SH-SY5Y (cell line): ENCODE data around the gene PROM2.

ENCODE experiments used
- GATA2 ChIP-seq: IDR thresholded peaks from 2 replicates; pipeline ENCODE4 v1.6.1; 2011; ENCODE audit warnings: mild to moderate bottlenecking, low read depth, low read length
- GATA3 ChIP-seq: IDR thresholded peaks from 2 replicates; pipeline ENCODE4 v1.6.1; 2011; ENCODE audit warnings: low read depth, mild to moderate bottlenecking, low read length, moderate library complexity

- no peak for TF ChIP-seq GATA2
- no peak for TF ChIP-seq GATA3
Measured at GRCh38 chr2:95318431-95319220, 44.4 kb downstream of the PROM2 start.
